ENCODE measurements around the gene SAMD4B.

DNA sequence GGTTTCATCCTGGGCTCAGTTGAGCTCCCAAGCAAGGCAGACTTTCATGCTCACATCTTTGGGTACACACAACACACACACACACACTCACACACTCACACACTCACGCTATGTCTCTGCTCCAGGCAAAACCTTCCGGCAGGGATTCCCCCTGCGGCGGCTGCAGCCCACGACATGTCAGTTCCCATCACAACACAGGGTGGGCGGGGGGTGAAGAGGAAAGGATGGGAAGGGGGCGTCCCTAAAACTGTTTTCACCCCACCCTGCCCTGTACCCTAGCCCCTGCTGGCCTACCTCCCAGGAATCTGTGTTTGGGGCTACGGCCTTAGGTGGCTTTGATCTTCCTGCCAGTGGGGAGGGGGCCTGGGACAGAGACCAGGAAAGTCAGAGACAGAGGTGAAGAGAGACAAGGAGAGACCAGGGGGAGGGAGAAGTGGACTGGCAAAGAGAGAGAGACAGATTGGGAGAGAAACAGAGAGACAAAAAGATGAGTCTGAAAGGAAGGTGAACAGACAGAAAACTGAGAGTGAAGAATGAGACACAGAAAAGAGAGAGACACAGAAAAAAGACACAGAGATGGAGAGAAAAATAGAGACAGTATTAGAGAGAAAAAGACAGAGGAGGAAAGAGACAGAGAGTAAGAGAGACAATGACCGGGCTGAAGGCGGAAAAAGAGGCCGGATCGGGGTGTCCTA lies 25.4 kb upstream of the SAMD4B start:
- TF ChIP-seq, protein P1, sequence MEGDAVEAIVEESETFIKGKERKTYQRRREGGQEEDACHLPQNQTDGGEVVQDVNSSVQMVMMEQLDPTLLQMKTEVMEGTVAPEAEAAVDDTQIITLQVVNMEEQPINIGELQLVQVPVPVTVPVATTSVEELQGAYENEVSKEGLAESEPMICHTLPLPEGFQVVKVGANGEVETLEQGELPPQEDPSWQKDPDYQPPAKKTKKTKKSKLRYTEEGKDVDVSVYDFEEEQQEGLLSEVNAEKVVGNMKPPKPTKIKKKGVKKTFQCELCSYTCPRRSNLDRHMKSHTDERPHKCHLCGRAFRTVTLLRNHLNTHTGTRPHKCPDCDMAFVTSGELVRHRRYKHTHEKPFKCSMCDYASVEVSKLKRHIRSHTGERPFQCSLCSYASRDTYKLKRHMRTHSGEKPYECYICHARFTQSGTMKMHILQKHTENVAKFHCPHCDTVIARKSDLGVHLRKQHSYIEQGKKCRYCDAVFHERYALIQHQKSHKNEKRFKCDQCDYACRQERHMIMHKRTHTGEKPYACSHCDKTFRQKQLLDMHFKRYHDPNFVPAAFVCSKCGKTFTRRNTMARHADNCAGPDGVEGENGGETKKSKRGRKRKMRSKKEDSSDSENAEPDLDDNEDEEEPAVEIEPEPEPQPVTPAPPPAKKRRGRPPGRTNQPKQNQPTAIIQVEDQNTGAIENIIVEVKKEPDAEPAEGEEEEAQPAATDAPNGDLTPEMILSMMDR (IDR thresholded peaks at IDR 0.05) = no peak
- TF ChIP-seq POLR2AphosphoS5 (IDR thresholded peaks at IDR 0.05) (no peak), POLR2A (IDR thresholded peaks at IDR 0.05) (no peak)

All from prostate gland (tissue), 2 donors.